Stomach (tissue), 9 donors: ENCODE results near the gene LY6G6C. TPM values are rescaled to one million over a fixed set of nuclear protein-coding genes. Genes with fewer than 3 reads are reported as not detected.

ENCODE experiments used
- DNase-seq, 2 donors: peaks; one replicate each; pipeline versions ENCODE4 v3.0.0 to v3.0.0-alpha.2; 2013 to 2019
- H3K27ac ChIP-seq, 5 donors: fragments of 200-600 bp in 4 of 5; sonication (generic) in 4 of 5; one replicate each; pipeline ENCODE4 v1.5.1; 2013 to 2019; ENCODE audit warnings: mild to moderate bottlenecking in 1 of 5, moderate library complexity in 1 of 5
- H3K27me3 ChIP-seq, 3 donors: fragments of 200-600 bp; sonication (generic); one replicate each; pipeline ENCODE4 v1.5.1; 2017 to 2019; ENCODE audit warnings: mixed run types in 1 of 3
- H3K36me3 ChIP-seq, 4 donors: fragments of 200-600 bp; sonication (generic); 1 replicate in 3 of 4; 2 replicates in 1 of 4; pipeline ENCODE4 v1.5.1; 2016 to 2019
- H3K4me1 ChIP-seq, 4 donors: fragments of 200-600 bp; sonication (generic); one replicate each; pipeline ENCODE4 v1.5.1; 2016 to 2019
- H3K4me3 ChIP-seq, 4 donors: fragments of 200-600 bp; sonication (generic) in 3 of 4; one replicate each; pipeline ENCODE4 v1.5.1; 2016 to 2019; ENCODE audit warnings: mild to moderate bottlenecking in 1 of 4
- H3K9me3 ChIP-seq, 4 donors: fragments of 200-600 bp; sonication (generic); one replicate each; pipeline ENCODE4 v1.5.1; 2016 to 2019
- CTCF ChIP-seq, 7 experiments: fragments of 450-650 bp in 4 of 7; fragments of 200-600 bp in 3 of 7; sonication (generic) in 3 of 7; IDR thresholded peaks; one replicate each; pipeline ENCODE4 v1.5.1; 2016 to 2019; ENCODE audit warnings: antibody characterized with exemption in 7 of 7, control low read depth in 2 of 7, mild to moderate bottlenecking in 1 of 7
- EP300 ChIP-seq: sonication (generic); formaldehyde crosslinking; IDR thresholded peaks from one replicate; pipeline ENCODE4 v1.6.1; 2017; ENCODE audit warnings: antibody characterized with exemption
- POLR2A ChIP-seq, 4 donors: fragments of 450-650 bp; IDR thresholded peaks; one replicate each; pipeline ENCODE4 v1.6.1; 2016; ENCODE audit warnings: antibody characterized with exemption in 4 of 4, control low read depth in 2 of 4, mild to moderate bottlenecking in 1 of 4, moderate library complexity in 1 of 4
- POLR2AphosphoS5 ChIP-seq, 3 donors: sonication (generic); formaldehyde crosslinking; IDR thresholded peaks; one replicate each; pipeline ENCODE4 v1.6.1; 2016; ENCODE audit warnings: antibody characterized with exemption in 3 of 3
- WGBS, 5 donors: extraction: QIAGEN DNeasy Blood & Tissue Kit in 3 of 5; methylation state at CpG; one replicate each; pipeline versions ENCODE4 v1.1.5 to v1.1.7; 2013 to 2018; 5-methylcytosine and 5-hydroxymethylcytosine counted together
- intact Hi-C: fragments of 100-400 bp; cut with DNase I; formaldehyde crosslinking; loops from one replicate; pipeline ENCODE4 v1.15.1; 2023; ENCODE audit warnings: low total_unique reads
- polyA plus RNA-seq, 3 donors: library from polyadenylated mRNA; stranded (reverse); fragments of 200-250 nt; gene quantifications; one replicate each; pipeline ENCODE4 v1.2.3, GENCODE V29; 2013
- total RNA-seq, 5 donors: library from RNA; depleted of rRNA; stranded (reverse); fragments of >200 nt; gene quantifications; one replicate each; pipeline versions ENCODE4 v1.1.0 to v1.2.3, GENCODE V29; 2014 to 2016
- donor health status: healthy with polysubstance abuse.
- donor health status: Bipolar disorder and iron deficiency.
- donor health status: healthy.

LY6G6C gene
- total and polyA plus RNA-seq, 8 donors: 0.90 TPM; not detected in 7

- H3K27ac ChIP-seq: peak overlapping the region in 1 of 5 donors; percentile 51
- H3K4me1 ChIP-seq: peaks cover 11 to 44% (median 26%) of the 10 kb centered on the region in 4 donors
- 61 to 82% (median 70%) methylated on average over 5 of the region's 5 CpGs for WGBS, 5 donors
- H3K36me3 ChIP-seq: peaks cover 15 to 52% (median 46%) of the 10 kb centered on the region in 4 donors
- no peak for DNase-seq
- no peak for TF ChIP-seq POLR2A (IDR thresholded peaks at IDR 0.05)
- TF ChIP-seq POLR2AphosphoS5 (IDR thresholded peaks at IDR 0.05): no peak
- no peak for TF ChIP-seq EP300
- no peak for TF ChIP-seq CTCF (IDR thresholded peaks at IDR 0.05)
- peak overlapping the region in 2 of 4 donors; percentile 63 to 83 for H3K4me3 ChIP-seq
- no peaks in the 10 kb centered on the region for H3K27me3 ChIP-seq
- H3K9me3 ChIP-seq: no peaks in the 10 kb centered on the region
- intact Hi-C loops: no loop called here
These were observed 20.7 kb downstream of the LY6G6C start for GRCh38 chr6:31700740-31701401.

GRCh38 chr6:31697555-31697954 lies 24.0 kb downstream of the LY6G6C start:
- no peaks in the 10 kb centered on the region for H3K9me3 ChIP-seq
- intact Hi-C loops: no loop called here
- TF ChIP-seq POLR2AphosphoS5 (IDR thresholded peaks at IDR 0.05) (no peak), EP300 (no peak), CTCF (IDR thresholded peaks at IDR 0.05) (no peak), POLR2A (IDR thresholded peaks at IDR 0.05) (no peak)
- H3K27me3 ChIP-seq: no peaks in the 10 kb centered on the region
- peaks cover 42 to 85% (median 80%) of the 10 kb centered on the region in 4 donors for H3K36me3 ChIP-seq
- peaks cover 11 to 36% (median 20%) of the 10 kb centered on the region in 4 donors for H3K4me1 ChIP-seq
- WGBS, 5 donors: 35 to 45% (median 39%) methylated on average over 3 of the region's 3 CpGs
- H3K27ac ChIP-seq: no peak overlapping the region
- H3K4me3 ChIP-seq: no peak overlapping the region
- DNase-seq: no peak

GRCh38 chr6:31693535-31693934 lies 28.0 kb downstream of the LY6G6C start:
- Histone ChIP-seq H3K27ac (no peak overlapping the region), H3K36me3 (peaks cover 74 to 100% (median 97%) of the 10 kb centered on the region in 4 donors), H3K4me3 (no peak overlapping the region), H3K4me1 (peaks cover 4 to 22% (median 12%) of the 10 kb centered on the region in 4 donors), H3K9me3 (no peaks in the 10 kb centered on the region), H3K27me3 (no peaks in the 10 kb centered on the region)
- no peak for DNase-seq
- intact Hi-C loops: no loop called here
- WGBS, 5 donors: 80 to 100% (median 92%) methylated on average over 4 to 6 of the region's 6 CpGs
- TF ChIP-seq EP300 (no peak), POLR2AphosphoS5 (IDR thresholded peaks at IDR 0.05) (no peak), CTCF (IDR thresholded peaks at IDR 0.05) (no peak), POLR2A (IDR thresholded peaks at IDR 0.05) (no peak)

GRCh38 chr6:31692886-31693285 lies 28.7 kb downstream of the LY6G6C start:
- 87 to 91% (median 89%) methylated on average over 9 of the region's 9 CpGs for WGBS, 5 donors
- DNase-seq: no peak
- TF ChIP-seq POLR2AphosphoS5 (IDR thresholded peaks at IDR 0.05) (no peak), EP300 (no peak), POLR2A (IDR thresholded peaks at IDR 0.05) (no peak), CTCF (IDR thresholded peaks at IDR 0.05) (no peak)
- no peaks in the 10 kb centered on the region for H3K9me3 ChIP-seq
- peaks cover 80 to 100% (median 100%) of the 10 kb centered on the region in 4 donors for H3K36me3 ChIP-seq
- no peak overlapping the region for H3K4me3 ChIP-seq
- H3K27ac ChIP-seq: no peak overlapping the region
- no peaks in the 10 kb centered on the region for H3K27me3 ChIP-seq
- H3K4me1 ChIP-seq: peaks cover 4 to 20% (median 12%) of the 10 kb centered on the region in 4 donors
- intact Hi-C loops: no loop called here
